ENCODE data around the gene SSTR3. TPM values are rescaled to one million over a fixed set of nuclear protein-coding genes. Genes with fewer than 3 reads are reported as not detected.

SSTR3 gene
- total and polyA plus RNA-seq, 2 donors from 2014 or later, result 0.13 to 0.56 TPM

GRCh38 chr22:37179622-37180420, 32.5 kb downstream of the SSTR3 start:
- intact Hi-C loops (cut with DNase I), result no loop called here
- peak overlapping the region in 1 of 2 donors; percentile 3 for H3K27ac ChIP-seq (ENCODE audit: low read depth in 2 of 2, low read length in 2 of 2)
- H3K4me1 ChIP-seq (ENCODE audit: control insufficient read depth in 2 of 3, insufficient read depth in 2 of 3, low read depth in 1 of 3, low read length in 3 of 3), result peaks cover 0 to 23% (median 9%) of the 10 kb centered on the region in 3 donors
- H3K36me3 ChIP-seq (ENCODE audit: control insufficient read depth in 2 of 3, insufficient read depth in 3 of 3, low read length in 3 of 3), result no peaks in the 10 kb centered on the region
- peak in 1 of 5 donors; percentile 77 for DNase-seq
- H3K9ac ChIP-seq (ENCODE audit: low read length in 3 of 3), result no peak overlapping the region
- H3K4me3 ChIP-seq (ENCODE audit: low read length in 3 of 3), result no peak overlapping the region
- H3K27me3 ChIP-seq (ENCODE audit: control insufficient read depth, insufficient read depth, low read length), result no peaks in the 10 kb centered on the region
- FAIRE-seq, result no peak
- no peaks in the 10 kb centered on the region for H3K9me3 ChIP-seq (ENCODE audit: control insufficient read depth in 2 of 3, insufficient read depth in 1 of 3, low read length in 3 of 3)
- no peak for TF ChIP-seq CTCF (IDR thresholded peaks at IDR 0.05; ENCODE audit: borderline replicate concordance, extremely low read depth, insufficient read depth)

- Histone ChIP-seq H3K27ac (ENCODE audit: low read depth in 2 of 2, low read length in 2 of 2) (peak overlapping the region in 1 of 2 donors; percentile 43), H3K9me3 (ENCODE audit: control insufficient read depth in 2 of 3, insufficient read depth in 1 of 3, low read length in 3 of 3) (no peaks in the 10 kb centered on the region), H3K4me1 (ENCODE audit: control insufficient read depth in 2 of 3, insufficient read depth in 2 of 3, low read depth in 1 of 3, low read length in 3 of 3) (peaks cover 0 to 23% (median 9%) of the 10 kb centered on the region in 3 donors), H3K27me3 (ENCODE audit: control insufficient read depth, insufficient read depth, low read length) (no peaks in the 10 kb centered on the region), H3K4me3 (ENCODE audit: low read length in 3 of 3) (no peak overlapping the region), H3K9ac (ENCODE audit: low read length in 3 of 3) (peak overlapping the region in 1 of 3 donors; percentile 60), H3K36me3 (ENCODE audit: control insufficient read depth in 2 of 3, insufficient read depth in 3 of 3, low read length in 3 of 3) (no peaks in the 10 kb centered on the region)
- intact Hi-C loops (cut with DNase I), result no loop called here
- DNase-seq (no peak), FAIRE-seq (no peak)
- no peak for TF ChIP-seq CTCF (IDR thresholded peaks at IDR 0.05; ENCODE audit: borderline replicate concordance, extremely low read depth, insufficient read depth)
These were observed 33.2 kb downstream of the SSTR3 start for GRCh38 chr22:37179126-37179470.

- peaks cover 0 to 23% (median 9%) of the 10 kb centered on the region in 3 donors for H3K4me1 ChIP-seq (ENCODE audit: control insufficient read depth in 2 of 3, insufficient read depth in 2 of 3, low read depth in 1 of 3, low read length in 3 of 3)
- H3K27ac ChIP-seq (ENCODE audit: low read depth in 2 of 2, low read length in 2 of 2), result peak overlapping the region in 1 of 2 donors; percentile 43
- no peak overlapping the region for H3K4me3 ChIP-seq (ENCODE audit: low read length in 3 of 3)
- FAIRE-seq (no peak), DNase-seq (peak in 4 of 5 donors; percentile 50 to 72 (median 56))
- no peaks in the 10 kb centered on the region for H3K9me3 ChIP-seq (ENCODE audit: control insufficient read depth in 2 of 3, insufficient read depth in 1 of 3, low read length in 3 of 3)
- no peaks in the 10 kb centered on the region for H3K36me3 ChIP-seq (ENCODE audit: control insufficient read depth in 2 of 3, insufficient read depth in 3 of 3, low read length in 3 of 3)
- H3K27me3 ChIP-seq (ENCODE audit: control insufficient read depth, insufficient read depth, low read length), result no peaks in the 10 kb centered on the region
- TF ChIP-seq CTCF (IDR thresholded peaks at IDR 0.05; ENCODE audit: borderline replicate concordance, extremely low read depth, insufficient read depth), result no peak
- intact Hi-C loops (cut with DNase I), result no loop called here
- peak overlapping the region in 1 of 3 donors; percentile 60 for H3K9ac ChIP-seq (ENCODE audit: low read length in 3 of 3)
These were observed 33.7 kb downstream of the SSTR3 start for GRCh38 chr22:37178350-37179125.

Measured in kidney (tissue), 14 donors.